Right lobe of liver (tissue), 6 donors: ENCODE results near the gene PCDH19. TPM values are rescaled to one million over a fixed set of nuclear protein-coding genes. Genes with fewer than 3 reads are reported as not detected.

Source experiments
- ATAC-seq, 4 donors: fragments of 200-7000 bp; cut with Tn5 transposase; one replicate each; pipeline ENCODE4 v1.9.1; 2020; ENCODE audit warnings: mild to moderate bottlenecking in 4 of 4, moderate library complexity in 4 of 4
- DNase-seq, 3 donors: peaks; one replicate each; pipeline ENCODE4 v3.0.0-alpha.2; 2020
- H3K27ac ChIP-seq, 3 donors: fragments of 200-600 bp; one replicate each; pipeline ENCODE4 v1.8.0; 2022
- H3K27me3 ChIP-seq, 2 donors: fragments of 200-600 bp; one replicate each; pipeline ENCODE4 v1.8.0; 2022
- H3K36me3 ChIP-seq, 4 donors: fragments of 200-600 bp; sonication (generic) in 1 of 4; one replicate each; pipeline versions ENCODE4 v1.5.1 to v1.8.0; 2017 to 2022; ENCODE audit warnings: control low read depth in 1 of 4
- H3K4me1 ChIP-seq, 4 donors: fragments of 200-600 bp; sonication (generic) in 1 of 4; one replicate each; pipeline versions ENCODE4 v1.5.1 to v1.8.0; 2017 to 2022; ENCODE audit warnings: control low read depth in 1 of 4
- H3K4me3 ChIP-seq, 3 donors: fragments of 200-600 bp; one replicate each; pipeline ENCODE4 v1.8.0; 2022
- H3K9me3 ChIP-seq, 4 donors: fragments of 200-600 bp; sonication (generic) in 1 of 4; one replicate each; pipeline versions ENCODE4 v1.5.1 to v1.8.0; 2017 to 2022; ENCODE audit warnings: control low read depth in 1 of 4
- POLR2A ChIP-seq: fragments of 450-650 bp; IDR thresholded peaks from one replicate; pipeline ENCODE4 v1.6.1; 2017; ENCODE audit warnings: antibody characterized with exemption, mild to moderate bottlenecking
- WGBS: methylation state at CpG from one replicate; pipeline ENCODE4 v1.1.6; 2018; ENCODE audit warnings: low coverage, low lambda C conversion rate; ENCODE audit not compliant: insufficient coverage; ENCODE audit errors: missing lambda C conversion rate; 5-methylcytosine and 5-hydroxymethylcytosine counted together
- intact Hi-C, 2 donors: fragments of 100-400 bp; cut with DNase I; formaldehyde crosslinking; loops; one replicate each; pipeline versions ENCODE4 v1.11.2 to v1.14.1; 2022
- total RNA-seq, 6 experiments: library from RNA; depleted of rRNA in 2 of 6; stranded (reverse); fragments of >200 nt in 2 of 6; fragmentation: NEBNext Ultra II Directional in 3 of 6; extraction: Animal tissue kit (Norgen Biotek cat#: 25700) in 3 of 6; gene quantifications; one replicate each; pipeline versions ENCODE4 v1.1.0 to v1.2.4, GENCODE V29; 2016 to 2023
- TF ChIP-seq, protein P1 (sequence below), 4 donors: fragments of 200-600 bp in 3 of 4; fragments of 450-650 bp in 1 of 4; IDR thresholded peaks; one replicate each; pipeline versions ENCODE4 v1.5.1 to v1.8.0; 2016 to 2022; ENCODE audit warnings: antibody characterized with exemption in 4 of 4, mild to moderate bottlenecking in 2 of 4
- donor health status: DM: no; HTN: yes; CAD: no.
- donor health status: DM: no; HTN: no; CAD: no.
- donor health status: DM: no; HTN: no; CAD: no.
- donor health status: DM: no; HTN: yes; CAD: no.
- donor health status: DM: no; HTN: yes; CAD: no.

The PCDH19 gene
- total RNA-seq, 6 experiments from 2014 or later = under 0.01 to 0.10 (median 0.06) TPM

DNA sequence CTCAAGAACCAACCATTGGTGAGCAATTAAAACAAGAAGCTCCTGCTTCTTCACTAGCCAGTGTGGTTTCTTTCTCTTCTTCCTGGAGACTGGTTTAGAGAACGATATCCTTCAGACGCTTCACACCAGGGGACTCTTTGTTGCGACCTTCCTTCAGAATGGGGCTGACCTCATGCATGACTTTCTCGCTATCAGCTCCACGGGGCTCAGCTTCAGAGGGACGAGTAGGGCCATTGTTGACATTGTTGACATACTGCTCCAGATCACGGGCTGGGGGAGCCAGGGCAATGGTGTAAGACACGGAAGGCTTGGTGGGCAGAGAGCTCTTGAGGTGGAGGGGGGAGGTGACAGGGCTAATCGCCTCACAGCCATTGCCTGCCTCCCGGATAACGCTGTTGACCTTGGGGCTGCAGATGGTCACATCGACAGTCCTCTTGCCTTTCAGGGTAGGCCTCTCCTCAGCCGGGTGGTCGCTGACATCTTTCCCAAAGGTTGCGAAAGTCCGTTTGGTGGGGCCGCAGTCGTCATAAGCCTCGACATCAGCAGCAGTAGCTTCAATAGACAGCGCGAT is 113.8 kb downstream of the PCDH19 start:
- H3K4me1 ChIP-seq = no peaks in the 10 kb centered on the region
- ATAC-seq (no peak), DNase-seq (no peak)
- H3K27ac ChIP-seq = no peak overlapping the region
- no peaks in the 10 kb centered on the region for H3K27me3 ChIP-seq
- 47% methylated on average over 11 of the region's 21 CpGs for WGBS
- H3K36me3 ChIP-seq = no peaks in the 10 kb centered on the region
- no peak for TF ChIP-seq POLR2A
- TF ChIP-seq, protein P1, sequence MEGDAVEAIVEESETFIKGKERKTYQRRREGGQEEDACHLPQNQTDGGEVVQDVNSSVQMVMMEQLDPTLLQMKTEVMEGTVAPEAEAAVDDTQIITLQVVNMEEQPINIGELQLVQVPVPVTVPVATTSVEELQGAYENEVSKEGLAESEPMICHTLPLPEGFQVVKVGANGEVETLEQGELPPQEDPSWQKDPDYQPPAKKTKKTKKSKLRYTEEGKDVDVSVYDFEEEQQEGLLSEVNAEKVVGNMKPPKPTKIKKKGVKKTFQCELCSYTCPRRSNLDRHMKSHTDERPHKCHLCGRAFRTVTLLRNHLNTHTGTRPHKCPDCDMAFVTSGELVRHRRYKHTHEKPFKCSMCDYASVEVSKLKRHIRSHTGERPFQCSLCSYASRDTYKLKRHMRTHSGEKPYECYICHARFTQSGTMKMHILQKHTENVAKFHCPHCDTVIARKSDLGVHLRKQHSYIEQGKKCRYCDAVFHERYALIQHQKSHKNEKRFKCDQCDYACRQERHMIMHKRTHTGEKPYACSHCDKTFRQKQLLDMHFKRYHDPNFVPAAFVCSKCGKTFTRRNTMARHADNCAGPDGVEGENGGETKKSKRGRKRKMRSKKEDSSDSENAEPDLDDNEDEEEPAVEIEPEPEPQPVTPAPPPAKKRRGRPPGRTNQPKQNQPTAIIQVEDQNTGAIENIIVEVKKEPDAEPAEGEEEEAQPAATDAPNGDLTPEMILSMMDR (IDR thresholded peaks at IDR 0.05) = no peak
- no peak overlapping the region for H3K4me3 ChIP-seq
- no peaks in the 10 kb centered on the region for H3K9me3 ChIP-seq
- intact Hi-C loops = no loop called here

GRCh38 chrX:100294965-100295364 is 115.1 kb downstream of the PCDH19 start:
- intact Hi-C loops = no loop called here
- Histone ChIP-seq H3K36me3 (no peaks in the 10 kb centered on the region), H3K27ac (no peak overlapping the region), H3K4me3 (no peak overlapping the region), H3K9me3 (no peaks in the 10 kb centered on the region), H3K27me3 (no peaks in the 10 kb centered on the region), H3K4me1 (no peaks in the 10 kb centered on the region)
- DNase-seq = no peak
- no peak for TF ChIP-seq POLR2A
- TF ChIP-seq, protein P1 (IDR thresholded peaks at IDR 0.05) = no peak
- 39% methylated on average over 4 of the region's 4 CpGs for WGBS
- no peak for ATAC-seq

GRCh38 chrX:100289066-100289558 is 121.0 kb downstream of the PCDH19 start:
- Histone ChIP-seq H3K9me3 (no peaks in the 10 kb centered on the region), H3K4me3 (no peak overlapping the region), H3K27ac (no peak overlapping the region), H3K36me3 (no peaks in the 10 kb centered on the region), H3K27me3 (no peaks in the 10 kb centered on the region), H3K4me1 (no peaks in the 10 kb centered on the region)
- intact Hi-C loops = no loop called here
- ATAC-seq (no peak), DNase-seq (no peak)
- no peak for TF ChIP-seq POLR2A
- TF ChIP-seq, protein P1 (IDR thresholded peaks at IDR 0.05) = no peak

GRCh38 chrX:100277231-100277630 is 132.8 kb downstream of the PCDH19 start:
- intact Hi-C loops = no loop called here
- Histone ChIP-seq H3K4me1 (no peaks in the 10 kb centered on the region), H3K27me3 (no peaks in the 10 kb centered on the region), H3K27ac (no peak overlapping the region), H3K9me3 (no peaks in the 10 kb centered on the region), H3K4me3 (no peak overlapping the region), H3K36me3 (no peaks in the 10 kb centered on the region)
- WGBS = 52% methylated on average over 1 of the region's 1 CpG
- ATAC-seq (peak in 1 of 4 donors; percentile 17), DNase-seq (no peak)
- TF ChIP-seq, protein P1 (IDR thresholded peaks at IDR 0.05) = no peak
- no peak for TF ChIP-seq POLR2A

DNA sequence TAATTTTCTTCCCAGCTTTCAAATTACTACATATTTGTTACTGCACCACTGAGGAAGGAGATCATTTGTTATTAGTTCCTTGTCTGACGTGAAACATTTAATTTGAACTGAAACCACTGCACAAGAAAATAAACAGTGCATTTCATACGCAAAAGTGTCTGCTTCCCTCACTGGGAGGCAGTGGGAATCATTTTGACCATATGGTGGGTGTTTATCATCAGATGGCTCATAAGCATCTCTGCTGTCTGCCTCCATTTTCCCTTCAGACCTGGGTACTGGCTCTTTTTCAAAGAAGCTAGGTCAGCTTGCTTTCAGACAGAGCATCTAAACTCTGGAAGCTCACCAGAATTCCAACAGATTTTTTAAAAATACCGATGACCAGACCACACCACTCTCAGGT is 135.2 kb downstream of the PCDH19 start:
- DNase-seq (no peak), ATAC-seq (no peak)
- H3K36me3 ChIP-seq = no peaks in the 10 kb centered on the region
- H3K4me1 ChIP-seq = no peaks in the 10 kb centered on the region
- TF ChIP-seq, protein P1 (IDR thresholded peaks at IDR 0.05) = no peak
- no peak for TF ChIP-seq POLR2A
- H3K9me3 ChIP-seq = no peaks in the 10 kb centered on the region
- intact Hi-C loops = no loop called here
- no peak overlapping the region for H3K27ac ChIP-seq
- WGBS = 30% methylated on average over 3 of the region's 3 CpGs
- no peaks in the 10 kb centered on the region for H3K27me3 ChIP-seq
- H3K4me3 ChIP-seq = no peak overlapping the region
